K562 (cell line): ENCODE measurements around the gene PSMA7. TPM values are rescaled to one million over a fixed set of nuclear protein-coding genes. Genes with fewer than 3 reads are reported as not detected.

Source experiments
- ATAC-seq: fragments of 200-7000 bp; cut with Tn5 transposase; 3 replicates; pipeline ENCODE4 v1.9.1; 2020; ENCODE audit warnings: moderate library complexity
- BruUV-seq: library from RNA; stranded (reverse); fragments of 400-500 nt; replicated peaks from 2 replicates; lab custom pipeline; 2021; lab: Mats Ljungman, UMichigan
- CTCF ChIA-PET: fragments of 300-600 bp; formaldehyde crosslinking; extraction: SDS; loops from one replicate; lab custom pipeline; 2021; ENCODE audit warnings: low intra/inter-chr PET ratio; lab: Yijun Ruan, JAX
- POLR2A ChIA-PET: fragments of 300-600, 350-650 bp; sonication (Branson Sonifier 250); formaldehyde crosslinking; extraction: SDS; loops from one replicate; lab custom pipeline; 2021; ENCODE audit warnings: antibody characterized with exemption, inconsistent platforms; lab: Yijun Ruan, JAX
- DNase-seq, 4 experiments: peaks; one replicate each; pipeline versions ENCODE4 v3.0.0 to v3.0.0-alpha.2; 2011 to 2018; ENCODE audit warnings: low spot score in 3 of 4, mixed read lengths in 3 of 4; ENCODE audit errors: extremely low read depth in 1 of 4
- FAIRE-seq: peaks from 2 replicates; lab custom pipeline; 2011; peaks lifted over from hg19 to GRCh38; lab: Jason Lieb, UNC
- H2AFZ ChIP-seq: 2 replicates; pipeline ENCODE4 v1.6.0; 2011; ENCODE audit warnings: low read depth, low read length, control low read depth, inconsistent platforms
- H3K27ac ChIP-seq: fragments of 200-600 bp; 3 replicates; pipeline ENCODE4 v1.8.0; 2011; ENCODE audit warnings: low read depth, mild to moderate bottlenecking, control low read depth, inconsistent platforms, low read length, moderate library complexity, mixed read lengths; ENCODE audit errors: extremely low read depth
- H3K27me3 ChIP-seq, 2 experiments: fragments of 300-600 bp in 1 of 2; 2 replicates in 1 of 2; 3 replicates in 1 of 2; pipeline versions ENCODE4 v1.6.0 to v1.8.0; 2011; ENCODE audit warnings: inconsistent platforms in 2 of 2, low read length in 2 of 2, mild to moderate bottlenecking in 1 of 2, mixed read lengths in 1 of 2, moderate library complexity in 1 of 2; ENCODE audit not compliant: control insufficient read depth in 2 of 2, insufficient read depth in 2 of 2
- H3K36me3 ChIP-seq: fragments of 300-600 bp; 3 replicates; pipeline ENCODE4 v1.8.0; 2011; ENCODE audit warnings: mild to moderate bottlenecking, low read length, inconsistent platforms; ENCODE audit not compliant: control insufficient read depth, insufficient read depth
- H3K4me1 ChIP-seq, 2 experiments: fragments of 200-600 bp in 1 of 2; replicated peaks in 1 of 2; 2 replicates in 1 of 2; 3 replicates in 1 of 2; pipeline versions ENCODE4 v1.5.1 to v1.8.0; 2011; ENCODE audit warnings: inconsistent platforms in 2 of 2, low read length in 2 of 2, mild to moderate bottlenecking in 1 of 2, mixed read lengths in 1 of 2, moderate library complexity in 1 of 2; ENCODE audit not compliant: control insufficient read depth in 2 of 2, insufficient read depth in 2 of 2
- H3K4me2 ChIP-seq: 2 replicates; pipeline ENCODE4 v1.6.1; 2011; ENCODE audit warnings: low read length, control low read depth, inconsistent platforms, mixed read lengths; ENCODE audit not compliant: insufficient read depth
- H3K4me3 ChIP-seq: fragments of 200-600 bp; sonication (generic), shearing (Covaris generic); 2 replicates; pipeline ENCODE4 v1.5.1; 2016; ENCODE audit warnings: control low read depth, inconsistent platforms
- H3K79me2 ChIP-seq: fragments of 200-600 bp; 3 replicates; pipeline ENCODE4 v1.8.0; 2011; ENCODE audit warnings: low read length, inconsistent platforms; ENCODE audit not compliant: control insufficient read depth, insufficient read depth
- H3K9ac ChIP-seq, 2 experiments: 2 replicates each; pipeline versions ENCODE4 v1.6.0 to v1.6.1; 2011; ENCODE audit warnings: low read depth in 2 of 2, low read length in 2 of 2, control low read depth in 1 of 2, inconsistent platforms in 1 of 2, mild to moderate bottlenecking in 1 of 2, mixed read lengths in 1 of 2; ENCODE audit not compliant: insufficient read depth in 1 of 2
- H3K9me1 ChIP-seq: one replicate; pipeline ENCODE4 v1.6.0; 2011; ENCODE audit warnings: inconsistent platforms, mild to moderate bottlenecking, low read length, moderate library complexity; ENCODE audit not compliant: control insufficient read depth, insufficient read depth
- H3K9me3 ChIP-seq: replicated peaks from 2 replicates; pipeline ENCODE4 v1.5.1; 2011; ENCODE audit warnings: low read depth, low read length, inconsistent platforms; ENCODE audit not compliant: control insufficient read depth, insufficient read depth
- H4K20me1 ChIP-seq: replicated peaks from 2 replicates; pipeline ENCODE4 v1.6.1; 2011; ENCODE audit warnings: low read length, inconsistent platforms, mixed read lengths; ENCODE audit not compliant: control insufficient read depth, insufficient read depth
- ELF1 ChIP-seq: fragments of 200-800 bp; sonication (Bioruptor generic); IDR thresholded peaks from 2 replicates; pipeline ENCODE4 v1.6.1; 2016; ENCODE audit warnings: missing genetic modification characterization, missing compliant biosample characterization
- MED1 ChIP-seq: sonication (generic); formaldehyde crosslinking; IDR thresholded peaks from 2 replicates; pipeline ENCODE4 v1.8.1; 2023; ENCODE audit warnings: missing genetic modification reagents, borderline replicate concordance
- PBX2 ChIP-seq, 2 experiments: IDR thresholded peaks in 1 of 2; conservative IDR thresholded peaks in 1 of 2; 2 replicates each; pipeline ENCODE4 v1.6.1; 2016; ENCODE audit warnings: low read depth in 2 of 2, mild to moderate bottlenecking in 1 of 2, missing compliant biosample characterization in 1 of 2, missing genetic modification characterization in 1 of 2, moderate library complexity in 1 of 2
- RBBP5 ChIP-seq: fragments of 200-600 bp; sonication (generic); IDR thresholded peaks from 2 replicates; pipeline ENCODE4 v1.6.1; 2012; ENCODE audit warnings: borderline replicate concordance, mild to moderate bottlenecking, low read length, control low read depth, inconsistent platforms; ENCODE audit not compliant: insufficient read depth, poor library complexity, severe bottlenecking
- ZNF3 ChIP-seq: fragments of 250-450 bp; sonication (Bioruptor Pico); IDR thresholded peaks from 2 replicates; pipeline ENCODE4 v1.5.0; 2021; ENCODE audit warnings: mild to moderate bottlenecking, moderate library complexity
- WGBS: fragments of 100-300 bp; shearing (Covaris generic); methylation state at CpG from one replicate; pipeline ENCODE4 v1.1.6; 2016; ENCODE audit warnings: low coverage, mixed read lengths; ENCODE audit not compliant: insufficient coverage; ENCODE audit errors: missing lambda C conversion rate; 5-methylcytosine and 5-hydroxymethylcytosine counted together
- in situ Hi-C: fragments of 300-500 bp; cut with MboI; formaldehyde crosslinking; loops from 4 replicates; pipeline ENCODE4 v1.15.0; 2018; ENCODE audit warnings: inconsistent platforms, mixed read lengths
- intact Hi-C: fragments of 100-400 bp; cut with micrococcal nuclease; formaldehyde crosslinking; loops from 2 replicates; pipeline ENCODE4 v1.14.2; 2022
- polyA plus RNA-seq, 8 experiments: library from polyadenylated mRNA; depleted of rRNA in 4 of 8; stranded (reverse) in 5 of 8; unstranded in 3 of 8; fragments of >200 nt; fragmentation: Nextera tagmentation in 2 of 8; fragmentation: Illumina TruSeq in 1 of 8; extraction: Ambion mirVana in 2 of 8; extraction: Trizol in 1 of 8; gene quantifications; 2 replicates each; pipeline versions ENCODE4 v1.2.1 to v1.2.3, GENCODE V29; 2011 to 2014; ENCODE audit warnings: inconsistent platforms in 1 of 8, missing spikeins in 1 of 8
- total RNA-seq, 7 experiments: library from RNA; depleted of rRNA in 6 of 7; stranded (reverse); fragments of >200 nt in 6 of 7; fragmentation: Illumina TruSeq in 2 of 7; extraction: Trizol in 2 of 7; gene quantifications; 2 replicates each; pipeline versions ENCODE4 v1.2.1 to v1.2.3, GENCODE V29; 2011 to 2021; ENCODE audit warnings: low replicate concordance in 1 of 7

The PSMA7 gene
- total and polyA plus RNA-seq, 9 of the 15 experiments (the other 6 are each of a cell fraction or from before 2014, with no cell fraction given): 257 to 510 (median 393) TPM

- Histone ChIP-seq H3K9ac (no peak overlapping the region), H3K9me3 (no peaks in the 10 kb centered on the region), H3K9me1 (no peaks in the 10 kb centered on the region), H3K4me2 (no peak overlapping the region), H3K79me2 (peaks cover 29% of the 10 kb centered on the region), H4K20me1 (peaks cover 19% of the 10 kb centered on the region), H2AFZ (no peak overlapping the region), H3K4me1 (peaks cover 13 to 46% of the 10 kb centered on the region in 2 experiments; a peak in 4 of 5 replicates)
- DNase-seq (no peak), ATAC-seq (no peak), FAIRE-seq (no peak)
- in situ Hi-C loops: no loop called here
- CTCF ChIA-PET: no interaction called here
- 84% methylated on average over 5 of the region's 5 CpGs for WGBS
- TF ChIP-seq ELF1 (tag): no peak
- TF ChIP-seq ZNF3 (CRISPR knock-in tag): no peak
- no peak for TF ChIP-seq PBX2 (CRISPR knock-in tag; IDR thresholded peaks at IDR 0.05; ENCODE audit: low read depth)
- TF ChIP-seq PBX2 (tag; conservative IDR thresholded peaks at IDR 0.05; ENCODE audit: low read depth): no peak
- TF ChIP-seq RBBP5: no peak
- TF ChIP-seq MED1 (CRISPR knock-in tag): no peak
- TF ChIP-seq, all 486 proteins: peak for 0
- peaks cover 22% of the 10 kb centered on the region for H3K36me3 ChIP-seq
- H3K27me3 ChIP-seq: peaks cover 12 to 30% of the 10 kb centered on the region in 2 experiments; a peak in 4 of 5 replicates
- POLR2A ChIA-PET: interaction anchor here (0.7 to 9.5 kb wide), 4 partner anchors 7 to 63 kb away, joined by 3 to 78 read pairs (median 4); partner anchors contain the start of gene MTG2
- intact Hi-C loops: loop anchor here (5.0 kb wide), 2 partner anchors 53 to 93 kb away; partner anchors contain the start of gene TAF4
- BruUV-seq: no TSS peak
- H3K27ac ChIP-seq: no peak overlapping the region
- no peak overlapping the region for H3K4me3 ChIP-seq
Observed at GRCh38 chr20:62120365-62120762, 22.8 kb downstream of the PSMA7 start.
